HUES6 (cell line): ENCODE measurements around the gene LVRN.
A peak's percentile ranks its signal among the peaks of the same experiment; 100 is the strongest.

Experiments
- H3K27ac ChIP-seq: 2 replicates; pipeline ENCODE4 v1.7.0; 2013; ENCODE audit warnings: low read depth, mild to moderate bottlenecking, low read length, inconsistent platforms
- H3K27me3 ChIP-seq: 2 replicates; pipeline ENCODE4 v1.6.1; 2013; ENCODE audit warnings: low read length; ENCODE audit not compliant: control insufficient read depth, insufficient read depth
- H3K36me3 ChIP-seq: 2 replicates; pipeline ENCODE4 v1.6.1; 2013; ENCODE audit warnings: low read length; ENCODE audit not compliant: control insufficient read depth, insufficient read depth
- H3K4me1 ChIP-seq: 2 replicates; pipeline ENCODE4 v1.6.1; 2013; ENCODE audit warnings: low read length; ENCODE audit not compliant: control insufficient read depth, insufficient read depth
- H3K4me3 ChIP-seq: 2 replicates; pipeline ENCODE4 v1.5.1; 2013; ENCODE audit warnings: low read depth, low read length
- H3K9ac ChIP-seq: one replicate; pipeline ENCODE4 v1.6.1; 2013; ENCODE audit warnings: mild to moderate bottlenecking, low read length
- H3K9me3 ChIP-seq: 2 replicates; pipeline ENCODE4 v1.6.1; 2013; ENCODE audit warnings: low read depth, low read length; ENCODE audit not compliant: control insufficient read depth, insufficient read depth

The LVRN gene

DNA sequence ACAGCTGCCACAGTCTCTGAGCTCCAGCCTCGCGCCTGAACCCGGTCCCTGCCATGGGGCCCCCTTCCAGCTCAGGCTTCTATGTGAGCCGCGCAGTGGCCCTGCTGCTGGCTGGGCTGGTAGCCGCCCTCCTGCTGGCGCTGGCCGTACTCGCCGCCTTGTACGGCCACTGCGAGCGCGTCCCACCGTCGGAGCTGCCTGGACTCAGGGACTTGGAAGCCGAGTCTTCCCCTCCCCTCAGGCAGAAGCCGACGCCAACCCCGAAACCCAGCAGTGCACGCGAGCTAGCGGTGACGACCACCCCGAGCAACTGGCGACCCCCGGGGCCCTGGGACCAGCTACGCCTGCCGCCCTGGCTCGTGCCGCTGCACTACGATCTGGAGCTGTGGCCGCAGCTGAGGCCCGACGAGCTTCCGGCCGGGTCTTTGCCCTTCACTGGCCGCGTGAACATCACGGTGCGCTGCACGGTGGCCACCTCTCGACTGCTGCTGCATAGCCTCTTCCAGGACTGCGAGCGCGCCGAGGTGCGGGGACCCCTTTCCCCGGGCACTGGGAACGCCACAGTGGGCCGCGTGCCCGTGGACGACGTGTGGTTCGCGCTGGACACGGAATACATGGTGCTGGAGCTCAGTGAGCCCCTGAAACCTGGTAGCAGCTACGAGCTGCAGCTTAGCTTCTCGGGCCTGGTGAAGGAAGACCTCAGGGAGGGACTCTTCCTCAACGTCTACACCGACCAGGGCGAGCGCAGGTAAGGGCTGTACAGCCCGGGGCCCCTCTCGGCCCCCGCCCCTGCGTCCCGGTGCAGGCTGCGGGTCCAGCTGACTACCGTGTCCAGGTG, 509 bp downstream of the LVRN start:
- Histone ChIP-seq H3K27ac (no peak overlapping the region), H3K4me3 (peak overlapping the region; percentile 63), H3K27me3 (peaks cover 57% of the 10 kb centered on the region), H3K9ac (no peak overlapping the region), H3K9me3 (no peaks in the 10 kb centered on the region), H3K36me3 (no peaks in the 10 kb centered on the region), H3K4me1 (peaks cover 3% of the 10 kb centered on the region; the same call in 1 of the 2 replicates)

- Histone ChIP-seq H3K4me3 (no peak overlapping the region), H3K9ac (no peak overlapping the region), H3K36me3 (no peaks in the 10 kb centered on the region), H3K9me3 (no peaks in the 10 kb centered on the region), H3K27ac (no peak overlapping the region), H3K27me3 (peaks cover 57% of the 10 kb centered on the region), H3K4me1 (peaks cover 3% of the 10 kb centered on the region; the same call in 1 of the 2 replicates)
These were observed 1.3 kb downstream of the LVRN start for GRCh38 chr5:115963566-115963965.

DNA sequence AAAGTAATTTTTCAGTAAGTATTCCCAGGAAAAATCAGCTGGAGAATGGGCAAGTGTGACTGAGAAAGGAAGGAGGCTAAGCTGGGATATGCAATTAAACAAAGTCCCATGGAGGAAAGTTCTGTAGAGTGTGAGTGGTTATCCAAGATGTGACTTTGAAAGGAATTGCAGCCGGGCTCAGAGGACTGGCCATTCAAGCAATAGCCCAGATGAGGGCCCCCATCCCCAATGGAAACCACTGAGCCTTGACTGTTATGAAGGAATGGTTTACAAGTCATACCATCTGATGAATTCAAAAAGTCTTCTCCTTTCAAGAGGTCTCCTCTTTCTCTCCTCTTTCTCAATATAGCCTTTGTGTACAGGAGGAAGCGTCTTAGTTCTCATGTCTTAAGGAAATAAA, 6.5 kb downstream of the LVRN start:
- Histone ChIP-seq H3K9ac (no peak overlapping the region), H3K9me3 (no peaks in the 10 kb centered on the region), H3K4me3 (no peak overlapping the region), H3K27me3 (peaks cover 17% of the 10 kb centered on the region), H3K36me3 (no peaks in the 10 kb centered on the region), H3K27ac (no peak overlapping the region), H3K4me1 (no peaks in the 10 kb centered on the region)

DNA sequence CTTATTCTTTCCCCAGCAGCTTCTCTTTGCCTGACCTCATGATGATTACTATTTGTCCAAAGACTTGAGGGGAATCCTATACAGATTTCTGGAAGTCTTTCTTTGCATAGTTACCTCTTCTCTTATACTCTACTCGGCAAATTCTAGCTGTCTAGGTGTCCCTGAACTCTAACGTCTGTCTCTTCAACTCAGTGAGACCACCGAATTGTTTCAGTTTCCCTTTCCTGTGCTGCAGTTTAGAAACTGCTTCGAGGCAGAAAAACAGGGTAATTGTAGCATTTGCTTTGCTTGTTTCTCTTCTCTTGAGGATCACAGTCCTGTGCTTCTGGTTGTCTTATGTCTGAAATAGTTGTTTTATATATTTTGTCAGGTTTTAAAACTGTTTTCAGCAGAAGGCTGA, 14.8 kb downstream of the LVRN start:
- Histone ChIP-seq H3K4me3 (no peak overlapping the region), H3K9me3 (no peaks in the 10 kb centered on the region), H3K36me3 (no peaks in the 10 kb centered on the region), H3K27me3 (no peaks in the 10 kb centered on the region), H3K27ac (no peak overlapping the region), H3K9ac (no peak overlapping the region), H3K4me1 (no peaks in the 10 kb centered on the region)

DNA sequence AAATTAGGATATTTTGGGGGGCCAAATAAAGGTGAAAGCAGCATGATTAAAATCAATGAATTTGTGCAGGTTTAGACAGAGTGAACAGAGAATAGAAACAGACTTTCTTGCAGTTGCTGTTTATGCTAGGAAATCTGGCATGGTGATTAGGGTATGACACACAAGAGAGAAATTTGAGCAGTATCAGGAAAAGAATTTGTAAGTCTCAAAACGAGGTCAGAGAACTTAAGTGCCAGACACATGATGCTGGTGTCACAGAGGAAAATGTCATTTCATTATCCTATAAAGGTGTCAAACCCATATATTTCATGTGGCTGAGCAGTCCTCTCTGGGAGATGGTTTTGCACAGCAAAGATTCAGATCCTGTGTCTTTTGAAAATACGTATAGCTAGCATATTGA, 15.7 kb downstream of the LVRN start:
- Histone ChIP-seq H3K4me3 (no peak overlapping the region), H3K9ac (no peak overlapping the region), H3K9me3 (no peaks in the 10 kb centered on the region), H3K27ac (no peak overlapping the region), H3K27me3 (no peaks in the 10 kb centered on the region), H3K4me1 (no peaks in the 10 kb centered on the region), H3K36me3 (no peaks in the 10 kb centered on the region)

DNA sequence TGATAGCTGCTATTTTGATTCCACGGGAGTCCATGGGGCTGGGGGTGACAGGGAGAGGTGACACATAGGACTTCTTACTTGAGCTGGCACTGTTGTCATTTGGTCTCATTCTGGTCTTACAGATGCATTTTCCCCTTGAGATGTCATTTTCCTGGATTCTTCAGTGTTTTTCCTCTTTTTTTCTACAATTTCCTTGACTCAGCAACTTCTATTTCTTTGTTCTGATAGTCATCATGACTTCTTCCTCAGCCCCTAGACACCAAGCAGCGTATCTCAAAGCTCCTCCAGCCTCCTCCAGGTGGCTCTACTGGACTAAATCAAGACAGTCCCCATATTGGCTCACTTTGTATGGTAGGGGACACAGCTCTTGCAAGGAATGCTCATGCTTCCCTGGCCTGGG, 16.5 kb downstream of the LVRN start:
- Histone ChIP-seq H3K27me3 (no peaks in the 10 kb centered on the region), H3K9ac (no peak overlapping the region), H3K36me3 (no peaks in the 10 kb centered on the region), H3K9me3 (no peaks in the 10 kb centered on the region), H3K27ac (no peak overlapping the region), H3K4me3 (no peak overlapping the region), H3K4me1 (no peaks in the 10 kb centered on the region)

GRCh38 chr5:115979201-115980041, 17.1 kb downstream of the LVRN start:
- Histone ChIP-seq H3K36me3 (no peaks in the 10 kb centered on the region), H3K9ac (no peak overlapping the region), H3K4me3 (no peak overlapping the region), H3K27me3 (no peaks in the 10 kb centered on the region), H3K9me3 (no peaks in the 10 kb centered on the region), H3K4me1 (no peaks in the 10 kb centered on the region), H3K27ac (no peak overlapping the region)

GRCh38 chr5:115983519-115983918, 21.2 kb downstream of the LVRN start:
- Histone ChIP-seq H3K9me3 (no peaks in the 10 kb centered on the region), H3K27me3 (no peaks in the 10 kb centered on the region), H3K36me3 (no peaks in the 10 kb centered on the region), H3K9ac (no peak overlapping the region), H3K4me1 (no peaks in the 10 kb centered on the region), H3K27ac (no peak overlapping the region), H3K4me3 (no peak overlapping the region)

- Histone ChIP-seq H3K36me3 (no peaks in the 10 kb centered on the region), H3K4me3 (no peak overlapping the region), H3K9ac (no peak overlapping the region), H3K9me3 (no peaks in the 10 kb centered on the region), H3K27me3 (no peaks in the 10 kb centered on the region), H3K4me1 (no peaks in the 10 kb centered on the region), H3K27ac (no peak overlapping the region)
These were observed 23.8 kb downstream of the LVRN start for GRCh38 chr5:115985802-115986757.

DNA sequence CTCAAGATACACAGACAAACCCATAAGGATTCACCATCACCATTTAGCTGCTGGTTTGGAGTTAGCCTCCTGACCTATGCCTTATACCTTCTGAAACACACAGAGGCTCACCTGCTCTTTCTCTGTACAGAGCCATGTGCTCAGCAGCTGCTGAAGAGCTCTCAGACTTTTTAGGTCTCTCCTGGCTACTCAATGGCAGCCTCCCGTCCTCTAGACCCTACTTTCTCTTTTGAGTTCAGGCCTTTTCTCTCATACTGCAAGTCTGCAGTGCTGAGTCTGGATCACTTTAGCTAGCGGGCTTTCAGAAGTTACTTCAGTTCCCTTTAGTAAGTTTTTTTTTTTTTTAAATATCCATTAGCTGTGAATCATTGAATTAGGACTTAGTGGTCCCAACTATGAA, 25.7 kb downstream of the LVRN start:
- Histone ChIP-seq H3K4me3 (no peak overlapping the region), H3K27me3 (no peaks in the 10 kb centered on the region), H3K36me3 (no peaks in the 10 kb centered on the region), H3K4me1 (no peaks in the 10 kb centered on the region), H3K27ac (no peak overlapping the region), H3K9ac (no peak overlapping the region), H3K9me3 (no peaks in the 10 kb centered on the region)
